Measurements from ENCODE around the gene PSMA3. TPM values are rescaled to one million over a fixed set of nuclear protein-coding genes. Genes with fewer than 3 reads are reported as not detected.

The PSMA3 gene

GRCh38 chr14:58309086-58309485 is 64.4 kb downstream of the PSMA3 start:
- Histone ChIP-seq H2BK12ac (ENCODE audit: low read length in 2 of 2) (no peak overlapping the region), H3K18ac (ENCODE audit: low read depth in 1 of 2, low read length in 2 of 2) (no peak overlapping the region), H4K8ac (ENCODE audit: low read length) (no peak overlapping the region), H3K36me3 (ENCODE audit: control insufficient read depth in 1 of 2, insufficient read depth in 2 of 2, low read depth in 1 of 2, low read length in 2 of 2) (peaks cover 3 to 85% of the 10 kb centered on the region in 2 experiments), H3K14ac (ENCODE audit: low read length in 2 of 2) (no peak overlapping the region), H2BK15ac (ENCODE audit: low read depth, poor library complexity, severe bottlenecking) (no peak overlapping the region), H2BK120ac (ENCODE audit: low read depth, low read length) (no peak overlapping the region), H3K4me2 (ENCODE audit: low read length, poor library complexity, severe bottlenecking) (no peak overlapping the region), H3K9ac (ENCODE audit: low read length) (no peak overlapping the region), H2AK5ac (ENCODE audit: low read length, severe bottlenecking) (no peak overlapping the region), H3K23ac (ENCODE audit: low read length in 2 of 2) (no peak overlapping the region), H3K9me3 (ENCODE audit: control insufficient read depth, low read length) (no peaks in the 10 kb centered on the region), H4K91ac (ENCODE audit: low read length) (no peak overlapping the region), H3K27ac (ENCODE audit: low read length, poor library complexity, severe bottlenecking) (no peak overlapping the region), H3K27me3 (ENCODE audit: control insufficient read depth in 1 of 2, insufficient read depth in 1 of 2, low read length in 2 of 2) (no peaks in the 10 kb centered on the region), H3K4me3 (ENCODE audit: insufficient read depth in 1 of 2, low read depth in 1 of 2, low read length in 2 of 2) (no peak overlapping the region), H3K79me1 (replicated peaks; ENCODE audit: low read length, poor library complexity, severe bottlenecking) (peaks cover 8% of the 10 kb centered on the region), H2AFZ (ENCODE audit: low read depth, low read length) (no peak overlapping the region), H3K4me1 (ENCODE audit: control insufficient read depth, insufficient read depth, low read depth, low read length) (peaks cover 2% of the 10 kb centered on the region), H2BK5ac (ENCODE audit: low read depth, low read length, poor library complexity, severe bottlenecking) (no peak overlapping the region), H3K4ac (ENCODE audit: low read depth in 1 of 2, low read length in 2 of 2) (no peak overlapping the region)
- WGBS = 93% methylated on average over 2 of the region's 2 CpGs
- DNase-seq = no peak

DNA sequence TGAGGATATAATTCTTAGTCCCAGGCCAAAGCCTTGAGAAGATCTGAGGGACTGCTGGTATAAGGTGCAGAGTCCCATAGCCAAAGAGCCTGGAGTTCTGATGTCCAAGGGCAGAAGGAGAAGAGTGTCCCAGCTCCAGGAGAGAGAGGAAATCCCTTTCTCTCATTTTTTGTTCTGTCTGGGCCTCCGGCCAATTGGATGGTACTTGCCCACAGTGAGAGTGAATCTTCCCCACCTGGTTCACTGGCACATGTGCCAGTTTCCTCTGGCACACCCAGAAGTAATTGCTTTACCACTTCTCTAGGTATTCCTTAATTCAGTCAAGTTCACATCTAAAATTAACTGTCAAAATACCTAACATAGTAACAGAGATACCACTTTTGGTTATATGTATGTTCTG is 69.1 kb downstream of the PSMA3 start:
- Histone ChIP-seq H2BK12ac (ENCODE audit: low read length in 2 of 2) (no peak overlapping the region), H3K23ac (ENCODE audit: low read length in 2 of 2) (no peak overlapping the region), H4K8ac (ENCODE audit: low read length) (no peak overlapping the region), H2BK120ac (ENCODE audit: low read depth, low read length) (no peak overlapping the region), H3K4ac (ENCODE audit: low read depth in 1 of 2, low read length in 2 of 2) (no peak overlapping the region), H3K4me2 (ENCODE audit: low read length, poor library complexity, severe bottlenecking) (no peak overlapping the region), H3K4me1 (ENCODE audit: control insufficient read depth, insufficient read depth, low read depth, low read length) (no peaks in the 10 kb centered on the region), H3K27me3 (ENCODE audit: control insufficient read depth in 1 of 2, insufficient read depth in 1 of 2, low read length in 2 of 2) (no peaks in the 10 kb centered on the region), H3K36me3 (ENCODE audit: control insufficient read depth in 1 of 2, insufficient read depth in 2 of 2, low read depth in 1 of 2, low read length in 2 of 2) (peaks cover 7 to 61% of the 10 kb centered on the region in 2 experiments), H3K27ac (ENCODE audit: low read length, poor library complexity, severe bottlenecking) (no peak overlapping the region), H3K9me3 (ENCODE audit: control insufficient read depth, low read length) (no peaks in the 10 kb centered on the region), H4K91ac (ENCODE audit: low read length) (no peak overlapping the region), H3K4me3 (ENCODE audit: insufficient read depth in 1 of 2, low read depth in 1 of 2, low read length in 2 of 2) (no peak overlapping the region), H2AK5ac (ENCODE audit: low read length, severe bottlenecking) (no peak overlapping the region), H3K79me1 (replicated peaks; ENCODE audit: low read length, poor library complexity, severe bottlenecking) (peaks cover 11% of the 10 kb centered on the region), H2BK15ac (ENCODE audit: low read depth, poor library complexity, severe bottlenecking) (no peak overlapping the region), H3K9ac (ENCODE audit: low read length) (no peak overlapping the region), H2AFZ (ENCODE audit: low read depth, low read length) (no peak overlapping the region), H3K14ac (ENCODE audit: low read length in 2 of 2) (no peak overlapping the region), H2BK5ac (ENCODE audit: low read depth, low read length, poor library complexity, severe bottlenecking) (no peak overlapping the region), H3K18ac (ENCODE audit: low read depth in 1 of 2, low read length in 2 of 2) (no peak overlapping the region)
- no peak for DNase-seq
- WGBS = 63% methylated on average over 1 of the region's 1 CpG

GRCh38 chr14:58315606-58316005 is 71.0 kb downstream of the PSMA3 start:
- no peak overlapping the region for H2BK15ac ChIP-seq (ENCODE audit: low read depth, poor library complexity, severe bottlenecking)
- no peak overlapping the region for H2BK5ac ChIP-seq (ENCODE audit: low read depth, low read length, poor library complexity, severe bottlenecking)
- H3K23ac ChIP-seq (ENCODE audit: low read length in 2 of 2) = no peak overlapping the region
- H4K8ac ChIP-seq (ENCODE audit: low read length) = no peak overlapping the region
- H2AFZ ChIP-seq (ENCODE audit: low read depth, low read length) = no peak overlapping the region
- no peak overlapping the region for H3K9ac ChIP-seq (ENCODE audit: low read length)
- no peak overlapping the region for H3K18ac ChIP-seq (ENCODE audit: low read depth in 1 of 2, low read length in 2 of 2)
- peaks cover 14 to 55% of the 10 kb centered on the region in 2 experiments for H3K36me3 ChIP-seq (ENCODE audit: control insufficient read depth in 1 of 2, insufficient read depth in 2 of 2, low read depth in 1 of 2, low read length in 2 of 2)
- no peak overlapping the region for H3K4ac ChIP-seq (ENCODE audit: low read depth in 1 of 2, low read length in 2 of 2)
- H3K9me3 ChIP-seq (ENCODE audit: control insufficient read depth, low read length) = no peaks in the 10 kb centered on the region
- no peak overlapping the region for H4K91ac ChIP-seq (ENCODE audit: low read length)
- H3K14ac ChIP-seq (ENCODE audit: low read length in 2 of 2) = no peak overlapping the region
- H2BK12ac ChIP-seq (ENCODE audit: low read length in 2 of 2) = no peak overlapping the region
- H3K4me1 ChIP-seq (ENCODE audit: control insufficient read depth, insufficient read depth, low read depth, low read length) = no peaks in the 10 kb centered on the region
- no peak overlapping the region for H3K4me3 ChIP-seq (ENCODE audit: insufficient read depth in 1 of 2, low read depth in 1 of 2, low read length in 2 of 2)
- no peak overlapping the region for H2BK120ac ChIP-seq (ENCODE audit: low read depth, low read length)
- no peak overlapping the region for H2AK5ac ChIP-seq (ENCODE audit: low read length, severe bottlenecking)
- 100% methylated on average over 1 of the region's 1 CpG for WGBS
- H3K27ac ChIP-seq (ENCODE audit: low read length, poor library complexity, severe bottlenecking) = no peak overlapping the region
- H3K4me2 ChIP-seq (ENCODE audit: low read length, poor library complexity, severe bottlenecking) = no peak overlapping the region
- no peaks in the 10 kb centered on the region for H3K27me3 ChIP-seq (ENCODE audit: control insufficient read depth in 1 of 2, insufficient read depth in 1 of 2, low read length in 2 of 2)
- no peak for DNase-seq
- H3K79me1 ChIP-seq (replicated peaks; ENCODE audit: low read length, poor library complexity, severe bottlenecking) = peaks cover 11% of the 10 kb centered on the region

Small RNAs within 50 kb of the gene (small RNA-seq; reads per million reads assigned to genes)
- not detected for gene RNU6-341P (ENCODE audit: low read depth)
